Tibial nerve (tissue), 3 donors: Measurements from ENCODE around the gene GRID1.

Source experiments
- CTCF ChIP-seq, 5 experiments: fragments of 200-600 bp in 3 of 5; fragments of 450-650 bp in 2 of 5; sonication (generic) in 3 of 5; IDR thresholded peaks; one replicate each; pipeline ENCODE4 v1.5.1; 2016 to 2019; ENCODE audit warnings: antibody characterized with exemption in 5 of 5, mild to moderate bottlenecking in 3 of 5, moderate library complexity in 2 of 5
- POLR2A ChIP-seq, 2 donors: fragments of 450-650 bp; IDR thresholded peaks; one replicate each; pipeline ENCODE4 v1.6.1; 2017; ENCODE audit warnings: antibody characterized with exemption in 2 of 2, mild to moderate bottlenecking in 2 of 2, moderate library complexity in 2 of 2

GRCh38 chr10:86025509-86025908 lies 341.1 kb downstream of the GRID1 start:
- no peak for TF ChIP-seq CTCF (IDR thresholded peaks at IDR 0.05)
- TF ChIP-seq POLR2A (IDR thresholded peaks at IDR 0.05) = no peak
